ENCODE results near the gene PHLDA1. TPM values are rescaled to one million over a fixed set of nuclear protein-coding genes. Genes with fewer than 3 reads are reported as not detected.

The PHLDA1 gene
- polyA plus RNA-seq, 4 donors = 39.8 to 46.6 (median 43.0) TPM

Other genes starting within 250 kb of the PHLDA1 start
- gene NAP1L1, start 52.9 kb upstream of the PHLDA1 start, polyA plus RNA-seq (ENCODE audit: insufficient read length in 4 of 4) = 1,000 to 10,000 TPM in 1 of 4 donors, 100 to 1,000 TPM in 3; 831 to 1,114 (median 928) TPM